Left cardiac atrium (tissue), 4 donors: ENCODE results near the gene CRISPLD2. TPM values are rescaled to one million over a fixed set of nuclear protein-coding genes. Genes with fewer than 3 reads are reported as not detected.
"Not testable (repeated sequence)": the region's sequence is repeated elsewhere in the genome, so short reads cannot be mapped to it uniquely, and the experiment has no call there.

Source experiments
- ATAC-seq, 2 donors: fragments of 200-7000 bp; cut with Tn5 transposase; one replicate each; pipeline ENCODE4 v1.9.1; 2020; ENCODE audit warnings: mild to moderate bottlenecking in 2 of 2, moderate library complexity in 2 of 2
- DNase-seq: peaks from one replicate; pipeline ENCODE4 v3.0.0-alpha.2; 2020
- intact Hi-C, 2 donors: fragments of 100-400 bp; cut with DNase I; formaldehyde crosslinking; loops; one replicate each; pipeline versions ENCODE4 v1.14.1 to v1.15.1; 2022 to 2023
- total RNA-seq, 2 donors: library from RNA; stranded (reverse); fragmentation: NEBNext Ultra II Directional; extraction: Animal tissue kit (Norgen Biotek cat#: 25700); gene quantifications; one replicate each; pipeline ENCODE4 v1.2.1, GENCODE V29; 2021
- donor health status: DM: no; HTN: yes; CAD: no.
- donor health status: DM: no; HTN: yes; CAD: no; lungs with severe emphysema.
- donor health status: DM: yes; HTN: yes; CAD: no.
- donor health status: Dilated cardiomyopathy.

Gene CRISPLD2
- total RNA-seq, 2 donors from 2014 or later, result 36.1 to 58.3 TPM

DNA sequence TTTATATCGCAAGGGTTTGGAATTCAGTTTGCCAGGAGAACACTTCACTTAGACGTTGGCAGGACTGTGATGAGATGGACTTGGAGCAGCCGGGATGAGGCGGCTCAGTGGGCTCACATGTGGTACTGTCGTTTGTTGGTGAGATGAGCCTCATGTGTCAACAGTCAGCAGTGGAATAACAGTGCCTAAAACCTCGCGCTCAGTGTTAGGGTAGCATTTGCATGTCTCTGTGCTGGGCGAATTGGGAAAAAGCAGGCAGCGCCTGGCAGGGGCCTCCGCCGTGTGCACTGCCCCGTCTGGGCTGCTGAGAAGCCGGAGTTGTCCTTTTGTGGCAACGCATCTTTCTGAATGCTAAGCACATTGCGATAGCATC, 49.7 kb downstream of the CRISPLD2 start:
- DNase-seq (no peak), ATAC-seq (no peak)
- intact Hi-C loops, result no loop called here

DNA sequence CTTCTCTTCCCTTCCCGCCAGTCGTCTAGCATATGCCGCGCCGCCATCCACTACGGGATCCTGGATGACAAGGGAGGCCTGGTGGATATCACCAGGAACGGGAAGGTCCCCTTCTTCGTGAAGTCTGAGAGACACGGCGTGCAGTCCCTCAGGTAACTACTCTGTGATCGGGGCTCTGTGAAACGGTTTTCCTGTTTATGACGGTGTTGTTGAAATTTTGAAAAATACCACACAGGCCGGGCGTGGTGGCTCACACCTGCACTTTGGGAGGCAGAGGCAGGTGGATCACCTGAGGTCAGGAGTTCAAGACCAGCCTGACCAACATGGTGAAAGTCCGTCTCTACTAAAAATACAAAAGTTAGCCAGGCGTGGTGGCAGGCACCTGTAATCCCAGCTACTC, 53.2 kb downstream of the CRISPLD2 start:
- intact Hi-C loops, ATAC-seq, DNase-seq: not testable (repeated sequence)

DNA sequence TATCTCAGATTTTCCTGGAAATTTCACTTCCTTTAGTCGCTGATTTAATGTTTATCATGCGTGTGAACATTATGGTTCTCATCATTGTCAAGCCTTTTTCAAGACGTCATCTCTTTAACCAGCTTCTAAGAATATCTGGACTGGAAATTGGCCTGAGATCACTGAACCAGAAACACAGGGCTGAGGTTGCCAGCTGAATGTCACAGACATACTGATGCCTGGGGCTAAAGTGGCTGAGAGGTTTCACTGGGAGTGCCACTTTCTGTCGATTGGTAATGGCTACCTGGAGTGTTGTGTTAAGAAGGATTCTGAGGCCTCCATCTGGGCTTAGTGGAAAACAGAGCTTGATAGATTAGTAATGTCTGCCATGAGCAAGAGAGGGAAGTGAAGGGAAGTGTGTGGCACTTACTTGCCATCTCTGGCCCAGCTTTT, 54.2 kb downstream of the CRISPLD2 start:
- ATAC-seq (no peak), DNase-seq (no peak)
- intact Hi-C loops, result no loop called here

DNA sequence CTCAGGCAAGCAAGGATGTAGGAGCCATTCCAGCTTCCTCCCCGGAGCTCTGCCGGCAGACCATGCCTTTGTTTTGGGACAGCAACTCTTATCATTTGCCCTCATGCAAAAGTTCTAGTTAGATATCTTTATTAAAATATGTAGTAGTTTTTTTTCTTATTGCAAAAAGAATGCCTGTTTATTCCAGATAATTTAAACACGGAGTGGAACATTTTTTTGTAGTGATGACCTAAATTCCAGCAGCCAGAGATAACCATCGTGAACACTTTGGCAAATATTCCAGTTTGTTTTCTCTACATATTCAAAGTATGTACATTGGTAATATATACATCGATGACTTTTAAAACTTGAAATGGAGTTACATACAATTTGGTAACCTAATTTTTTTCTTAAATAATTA, 54.8 kb downstream of the CRISPLD2 start:
- intact Hi-C loops, result no loop called here
- ATAC-seq, result no peak
- DNase-seq, result no peak

DNA sequence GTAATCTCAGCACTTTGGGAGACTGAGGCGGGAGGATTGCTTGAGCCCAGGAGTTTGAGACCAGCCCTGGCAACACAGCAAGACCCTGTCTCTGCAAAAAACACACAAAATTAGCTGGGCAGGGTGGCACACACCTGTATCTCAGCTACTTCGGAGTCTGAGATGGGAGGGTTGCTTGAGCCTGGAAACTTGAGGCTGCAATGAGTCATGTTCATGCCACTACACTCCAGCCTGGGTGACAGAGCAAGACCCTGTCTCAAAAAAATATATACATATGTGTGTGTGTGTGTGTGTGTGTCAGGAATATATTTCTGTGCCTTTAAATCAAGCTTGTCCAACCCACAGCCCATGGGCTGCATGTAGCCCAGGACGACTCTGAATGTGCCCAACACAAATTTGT, 55.2 kb downstream of the CRISPLD2 start:
- intact Hi-C loops, result no loop called here
- ATAC-seq (no peak), DNase-seq (no peak)

DNA sequence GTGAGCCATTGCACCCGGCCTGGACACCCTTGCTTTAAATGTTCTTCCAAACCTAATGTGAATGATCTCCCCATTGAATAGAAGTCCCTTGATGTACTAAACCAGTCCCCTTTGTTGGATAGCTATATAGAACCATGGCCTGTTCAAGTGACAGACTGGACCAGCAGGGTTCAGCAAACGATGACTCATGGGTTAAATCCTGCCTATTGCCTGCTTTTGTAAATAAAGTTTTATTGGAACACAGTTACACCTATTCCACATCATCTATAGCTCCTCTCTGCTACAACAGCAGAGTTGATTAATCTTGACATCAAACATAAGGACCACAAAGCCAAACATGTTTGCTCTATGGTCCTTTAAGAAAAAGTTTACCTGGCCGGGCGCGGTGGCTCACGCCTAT, 56.1 kb downstream of the CRISPLD2 start:
- intact Hi-C loops, result no loop called here
- ATAC-seq (no peak), DNase-seq (no peak)

DNA sequence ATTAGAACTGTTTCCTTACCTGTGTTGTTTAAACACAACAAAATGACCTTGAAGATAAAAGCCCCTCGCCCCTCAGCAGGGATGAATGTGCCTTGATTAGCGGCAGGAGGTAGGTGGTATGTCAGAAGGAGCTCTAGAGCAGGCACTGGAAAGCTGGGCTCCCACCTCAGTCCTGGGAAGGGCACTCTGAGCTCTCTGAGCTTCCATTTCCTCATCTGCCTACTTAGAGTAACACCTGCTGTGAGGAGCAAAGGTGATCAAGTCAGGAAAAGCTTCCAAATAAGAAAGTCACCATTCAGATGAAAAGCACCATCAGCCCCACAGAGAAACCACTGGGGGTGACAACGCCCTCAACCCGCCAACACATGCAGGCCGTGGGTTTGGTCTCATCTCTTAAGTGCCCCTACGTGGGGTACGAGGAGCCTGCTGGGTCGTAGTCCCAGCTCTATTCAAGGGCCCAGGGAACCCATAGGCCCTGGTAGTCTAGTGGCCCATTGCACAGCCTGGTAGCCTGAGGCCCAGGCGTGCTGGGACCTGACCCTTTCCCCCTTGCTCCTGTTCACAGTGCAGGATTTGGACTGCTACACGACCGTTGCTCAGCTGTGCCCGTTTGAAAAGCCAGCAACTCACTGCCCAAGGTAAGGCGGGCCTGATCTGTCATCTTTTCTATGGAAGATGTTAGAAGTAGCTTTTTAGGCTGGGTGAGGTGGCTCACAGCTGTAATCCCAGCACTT, 57.3 kb downstream of the CRISPLD2 start:
- no peak for ATAC-seq
- DNase-seq, result no peak
- intact Hi-C loops, result no loop called here

DNA sequence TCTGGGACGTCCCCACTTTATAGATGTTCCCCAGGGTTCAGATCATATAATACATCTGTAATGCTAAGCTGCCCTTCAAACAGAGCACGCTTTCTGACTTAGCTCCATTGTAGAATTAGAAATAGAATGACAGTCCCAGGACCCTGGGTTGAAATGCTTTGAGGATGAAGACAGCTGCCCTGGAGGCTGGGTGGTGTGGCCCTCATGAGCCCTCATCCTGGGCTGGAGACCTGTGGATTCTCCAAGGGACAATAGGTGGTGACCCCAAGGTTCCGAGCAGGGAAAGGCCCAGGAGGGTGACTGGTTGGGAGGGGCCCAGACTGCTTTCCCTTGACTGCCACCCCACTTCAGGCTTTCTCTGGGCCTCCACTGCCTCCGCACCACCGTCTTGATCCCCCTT, 59.0 kb downstream of the CRISPLD2 start:
- DNase-seq (no peak), ATAC-seq (no peak)
- intact Hi-C loops, result no loop called here

DNA sequence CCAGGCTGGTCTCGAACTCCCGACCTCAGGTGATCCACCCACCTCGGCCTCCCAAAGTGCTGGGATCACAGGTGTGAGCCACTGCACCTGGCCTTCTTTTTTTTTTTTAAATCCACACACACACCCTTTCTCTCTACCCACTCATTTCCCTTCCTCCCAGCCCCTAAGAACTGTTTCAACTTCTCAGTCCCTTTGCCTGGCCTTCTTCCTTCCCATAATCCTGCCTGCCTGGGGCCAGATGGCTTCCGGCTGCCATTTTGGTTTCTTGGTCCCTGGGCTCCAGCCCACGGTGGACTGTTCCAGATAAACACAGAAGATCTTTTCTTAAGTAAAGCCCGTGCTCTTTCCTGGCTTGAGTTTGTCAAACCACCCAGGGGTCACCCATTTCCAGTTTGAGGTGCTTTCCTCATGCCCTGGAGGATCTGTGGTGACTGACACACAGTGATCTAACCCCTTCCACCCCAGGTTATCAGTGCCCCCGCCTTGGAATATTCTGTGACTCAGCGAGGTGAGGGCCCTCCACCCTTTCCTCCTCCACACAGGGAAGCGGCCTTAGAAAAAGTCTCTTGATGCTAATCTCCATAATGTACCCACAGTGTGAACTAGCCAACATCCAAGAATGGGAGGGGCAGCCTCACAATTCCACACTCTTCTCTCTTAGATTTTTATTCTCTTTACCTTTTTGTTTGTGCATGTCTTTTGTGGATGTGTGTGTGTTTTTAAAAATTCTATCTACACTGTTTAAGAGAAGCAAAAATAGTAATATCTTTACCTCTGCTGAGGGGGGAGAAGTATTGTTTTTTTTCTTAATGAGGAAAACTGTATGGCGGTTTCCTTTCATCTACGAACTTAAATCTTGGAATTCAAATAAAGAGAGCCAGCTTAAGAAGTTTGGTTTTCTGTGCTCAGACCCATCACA, 60.0 kb downstream of the CRISPLD2 start:
- peak in 1 of 2 donors; percentile 47 for ATAC-seq
- intact Hi-C loops, result no loop called here
- no peak for DNase-seq

DNA sequence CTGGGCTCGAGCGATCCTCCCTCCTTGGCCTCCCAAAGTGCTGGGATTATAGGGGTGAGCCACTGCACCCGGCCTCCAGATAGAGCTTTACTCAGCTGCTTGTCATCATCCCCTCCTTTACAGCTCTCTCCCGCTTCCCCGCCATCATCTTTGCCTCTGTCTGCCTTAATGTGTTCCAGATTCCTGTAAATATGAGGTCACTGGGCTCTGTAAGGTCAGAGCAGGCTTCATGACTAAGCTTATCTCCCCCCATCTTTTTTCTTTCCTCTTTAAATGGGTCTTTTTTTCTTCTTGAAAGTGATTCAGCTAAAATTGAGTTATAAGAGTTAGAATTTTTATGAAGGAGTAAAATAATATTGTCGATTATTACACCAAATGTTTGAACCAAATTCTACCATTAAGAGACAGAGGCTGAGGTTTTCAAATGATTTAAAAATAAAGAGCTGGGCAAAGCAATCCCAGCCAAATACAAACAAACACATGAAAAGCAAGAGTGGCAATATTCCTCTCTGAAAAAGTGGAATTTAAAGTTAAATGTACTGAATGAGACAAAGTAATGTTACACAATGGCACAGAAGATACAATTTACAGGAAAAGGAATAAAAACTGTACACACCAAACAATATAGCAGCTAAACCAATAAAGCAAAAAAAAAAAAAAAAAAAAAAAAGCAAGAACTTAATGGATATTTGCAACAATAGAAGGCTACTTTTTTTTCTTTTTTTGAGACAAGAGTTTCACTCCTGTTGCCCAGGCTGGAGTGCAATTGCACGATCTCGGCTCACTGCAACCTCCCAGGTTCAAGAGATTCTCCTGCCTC, 62.1 kb downstream of the CRISPLD2 start:
- ATAC-seq (peak; percentile 34 to 72), DNase-seq (peak; percentile 49)
- intact Hi-C loops, result no loop called here

DNA sequence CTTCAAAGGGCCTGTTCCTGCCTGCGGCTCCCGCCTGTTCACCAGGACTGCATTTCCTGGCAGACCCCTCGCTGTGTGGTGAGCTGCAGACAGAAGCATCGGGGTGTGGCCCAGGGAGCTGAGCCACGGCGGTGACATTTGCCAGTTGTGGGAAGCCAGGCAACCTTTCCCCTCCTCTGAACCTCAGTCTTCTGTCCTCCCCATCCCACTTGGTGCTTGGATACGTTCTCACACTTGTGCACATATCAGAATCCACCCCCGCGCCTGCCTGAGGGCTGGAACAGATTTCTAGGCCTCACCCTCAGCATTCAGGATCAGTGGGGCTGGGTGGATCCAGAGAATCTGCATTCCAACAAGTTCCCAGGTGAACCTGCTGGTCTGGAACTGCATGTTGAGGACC, 63.5 kb downstream of the CRISPLD2 start:
- peak; percentile 19 to 46 for ATAC-seq
- intact Hi-C loops, result no loop called here
- DNase-seq, result peak; percentile 68

- intact Hi-C loops, result no loop called here
- no peak for DNase-seq
- ATAC-seq, result no peak
Observed at GRCh38 chr16:84884246-84884595, 64.4 kb downstream of the CRISPLD2 start.

DNA sequence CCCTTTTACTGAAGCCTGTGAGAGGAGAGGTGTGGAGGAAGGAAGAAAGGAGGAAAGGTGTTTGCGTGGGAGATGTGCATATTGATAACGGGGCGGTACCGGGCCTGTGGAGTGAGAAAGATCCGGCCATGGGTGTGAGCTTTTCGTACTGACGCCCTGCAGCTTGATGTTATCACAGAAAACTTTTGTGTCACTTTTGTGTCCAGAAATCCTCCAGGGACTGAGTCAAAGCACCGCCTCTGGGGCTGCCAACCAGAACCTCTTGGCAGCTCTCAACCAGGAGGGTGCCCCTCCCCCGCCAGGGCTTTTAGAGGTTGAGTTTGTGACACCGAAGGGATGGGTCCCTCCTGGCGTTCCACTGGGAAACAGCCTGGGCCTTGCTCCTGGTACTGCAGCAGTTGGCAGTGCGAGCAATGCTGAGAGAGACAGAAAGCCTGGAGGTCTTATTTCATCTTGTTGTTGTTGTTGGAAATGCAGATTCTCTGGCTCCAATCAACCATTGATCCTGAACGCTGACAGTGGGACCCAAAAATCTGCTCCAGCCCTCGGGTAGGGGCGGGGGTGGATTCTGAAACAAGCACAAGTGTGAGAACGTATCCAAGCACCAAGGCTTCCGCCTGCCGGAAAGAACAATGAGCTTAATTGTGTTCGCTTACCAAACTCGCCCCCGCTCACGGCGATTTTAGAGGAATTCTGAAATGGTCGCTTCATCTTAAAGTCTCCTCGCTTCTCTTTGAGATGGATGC, 65.0 kb downstream of the CRISPLD2 start:
- peak; percentile 59 for DNase-seq
- intact Hi-C loops, result no loop called here
- ATAC-seq, result peak; percentile 29 to 39

GRCh38 chr16:84885342-84885910, 65.6 kb downstream of the CRISPLD2 start:
- intact Hi-C loops, result no loop called here
- DNase-seq, result no peak
- peak in 1 of 2 donors; percentile 13 for ATAC-seq

DNA sequence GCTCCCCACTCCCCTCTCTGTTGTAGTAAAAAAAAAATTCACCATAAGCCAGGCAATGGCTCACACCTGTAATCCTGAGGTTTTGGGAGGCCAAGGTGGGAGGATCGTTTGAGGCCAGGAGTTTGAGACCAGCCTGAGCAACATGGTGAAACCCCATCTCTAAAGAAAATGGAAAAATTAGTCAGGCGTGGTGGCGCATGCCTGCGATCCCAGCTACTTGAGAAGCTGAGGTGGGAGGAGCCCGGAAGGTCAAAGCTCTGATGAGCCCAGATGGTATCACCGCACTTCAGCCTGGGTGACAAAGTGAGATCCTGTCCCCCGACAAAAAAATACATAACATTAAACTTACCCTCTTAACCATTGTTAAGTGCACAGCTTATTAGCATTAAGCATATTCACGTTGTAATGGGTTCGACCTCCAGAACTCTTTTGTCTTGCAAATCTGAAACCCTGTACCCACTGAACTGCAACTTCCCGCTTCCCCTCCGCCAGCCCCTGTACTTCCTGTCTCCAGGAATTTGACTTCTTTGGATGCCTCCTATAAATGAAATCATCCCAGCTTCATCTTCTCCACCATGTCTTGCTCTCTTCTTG, 66.8 kb downstream of the CRISPLD2 start:
- no peak for ATAC-seq
- no peak for DNase-seq
- intact Hi-C loops, result no loop called here

DNA sequence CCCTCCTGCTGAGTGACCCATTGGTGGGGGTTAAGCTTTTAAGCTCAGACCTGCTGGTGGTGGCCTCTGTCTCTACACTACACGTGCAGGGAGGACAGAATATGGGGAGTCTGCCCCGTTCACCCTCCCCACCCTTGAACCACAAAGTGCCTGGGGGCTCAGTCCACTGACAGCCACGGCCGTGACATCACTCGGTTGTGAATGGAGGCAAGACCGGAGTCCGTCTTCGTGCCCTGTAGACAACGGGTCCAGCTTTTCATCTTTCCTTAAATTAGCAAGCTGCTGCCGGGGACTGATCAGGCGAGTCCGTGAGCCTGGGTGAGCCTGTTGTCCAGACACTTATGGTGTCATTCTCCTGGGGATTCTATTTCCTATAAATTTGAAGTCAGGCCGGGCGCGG, 67.4 kb downstream of the CRISPLD2 start:
- DNase-seq (no peak), ATAC-seq (no peak)
- intact Hi-C loops, result no loop called here

DNA sequence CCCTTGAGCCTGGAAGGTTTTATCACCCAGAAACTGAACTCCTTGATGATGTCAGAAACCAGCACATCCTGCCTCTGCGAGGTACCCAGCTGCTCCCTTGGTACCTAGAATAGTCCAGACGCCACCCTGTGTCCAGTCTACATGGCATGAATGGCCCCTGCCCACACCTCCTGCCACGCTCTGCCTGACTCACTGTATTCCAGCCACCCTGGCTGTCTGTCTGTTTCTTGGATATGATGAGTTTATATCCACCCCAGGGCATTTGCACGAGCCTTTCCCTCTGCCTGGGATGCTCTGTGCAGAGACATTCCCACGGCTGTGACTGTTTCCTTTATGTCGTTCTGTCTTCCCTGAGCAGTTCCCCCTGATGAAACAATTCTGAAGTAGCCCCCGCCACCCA, 68.7 kb downstream of the CRISPLD2 start:
- intact Hi-C loops, result no loop called here
- DNase-seq (no peak), ATAC-seq (no peak)

GRCh38 chr16:84889066-84889465, 69.3 kb downstream of the CRISPLD2 start:
- DNase-seq (no peak), ATAC-seq (no peak)
- intact Hi-C loops, result no loop called here
